ENCODE measurements around the gene ASIP. TPM values are rescaled to one million over a fixed set of nuclear protein-coding genes. Genes with fewer than 3 reads are reported as not detected.
"Not testable (repeated sequence)": the region's sequence is repeated elsewhere in the genome, so short reads cannot be mapped to it uniquely, and the experiment has no call there.

The ASIP gene
- total and polyA plus RNA-seq, 4 donors, result not detected

GRCh38 chr20:34298294-34298784 is 57.1 kb downstream of the ASIP start:
- ATAC-seq (ENCODE audit: low FRiP score); H3K4me1 ChIP-seq (ENCODE audit: control insufficient read depth in 1 of 2, insufficient read depth in 2 of 2, low read length in 2 of 2); H3K27me3 ChIP-seq (ENCODE audit: control insufficient read depth in 1 of 2, insufficient read depth in 2 of 2, low read length in 1 of 2); H3K36me3 ChIP-seq (ENCODE audit: control insufficient read depth in 1 of 2, insufficient read depth in 2 of 2, low read length in 1 of 2); H3K27ac ChIP-seq (ENCODE audit: low read depth in 1 of 2, low read length in 2 of 2); H3K9me3 ChIP-seq (ENCODE audit: control insufficient read depth, low read length); DNase-seq; intact Hi-C loops (cut with DNase I); H3K4me3 ChIP-seq (ENCODE audit: low read length in 2 of 2): not testable (repeated sequence)
- WGBS, 2 donors, result 35 to 100% methylated on average over 1 to 11 of the region's 15 CpGs

- intact Hi-C loops (cut with DNase I), result no loop called here
- Histone ChIP-seq H3K27me3 (ENCODE audit: control insufficient read depth in 1 of 2, insufficient read depth in 2 of 2, low read length in 1 of 2) (no peaks in the 10 kb centered on the region), H3K27ac (ENCODE audit: low read depth in 1 of 2, low read length in 2 of 2) (no peak overlapping the region), H3K4me1 (ENCODE audit: control insufficient read depth in 1 of 2, insufficient read depth in 2 of 2, low read length in 2 of 2) (no peaks in the 10 kb centered on the region), H3K36me3 (ENCODE audit: control insufficient read depth in 1 of 2, insufficient read depth in 2 of 2, low read length in 1 of 2) (no peaks in the 10 kb centered on the region), H3K9me3 (ENCODE audit: control insufficient read depth, low read length) (no peaks in the 10 kb centered on the region), H3K4me3 (ENCODE audit: low read length in 2 of 2) (no peak overlapping the region)
- 85 to 90% methylated on average over 11 of the region's 11 CpGs for WGBS, 2 donors
- no peak for ATAC-seq (ENCODE audit: low FRiP score)
- no peak for DNase-seq
Measured at GRCh38 chr20:34299556-34300255, 58.5 kb downstream of the ASIP start.

- 72 to 78% methylated on average over 3 of the region's 3 CpGs for WGBS, 2 donors
- H3K36me3 ChIP-seq (ENCODE audit: control insufficient read depth in 1 of 2, insufficient read depth in 2 of 2, low read length in 1 of 2), result no peaks in the 10 kb centered on the region
- no peaks in the 10 kb centered on the region for H3K9me3 ChIP-seq (ENCODE audit: control insufficient read depth, low read length)
- ATAC-seq (ENCODE audit: low FRiP score) (no peak), DNase-seq (no peak)
- intact Hi-C loops (cut with DNase I), result no loop called here
- H3K27me3 ChIP-seq (ENCODE audit: control insufficient read depth in 1 of 2, insufficient read depth in 2 of 2, low read length in 1 of 2), result no peaks in the 10 kb centered on the region
- H3K27ac ChIP-seq (ENCODE audit: low read depth in 1 of 2, low read length in 2 of 2), result no peak overlapping the region
- H3K4me3 ChIP-seq (ENCODE audit: low read length in 2 of 2), result no peak overlapping the region
- H3K4me1 ChIP-seq (ENCODE audit: control insufficient read depth in 1 of 2, insufficient read depth in 2 of 2, low read length in 2 of 2), result no peaks in the 10 kb centered on the region
Measured at GRCh38 chr20:34300256-34300806, 59.1 kb downstream of the ASIP start.

- 44 to 50% methylated on average over 7 of the region's 7 CpGs for WGBS, 2 donors
- H3K27ac ChIP-seq (ENCODE audit: low read depth in 1 of 2, low read length in 2 of 2), result no peak overlapping the region
- no peaks in the 10 kb centered on the region for H3K36me3 ChIP-seq (ENCODE audit: control insufficient read depth in 1 of 2, insufficient read depth in 2 of 2, low read length in 1 of 2)
- H3K4me1 ChIP-seq (ENCODE audit: control insufficient read depth in 1 of 2, insufficient read depth in 2 of 2, low read length in 2 of 2), result no peaks in the 10 kb centered on the region
- intact Hi-C loops (cut with DNase I), result no loop called here
- H3K9me3 ChIP-seq (ENCODE audit: control insufficient read depth, low read length), result no peaks in the 10 kb centered on the region
- DNase-seq (no peak), ATAC-seq (ENCODE audit: low FRiP score) (no peak)
- no peaks in the 10 kb centered on the region for H3K27me3 ChIP-seq (ENCODE audit: control insufficient read depth in 1 of 2, insufficient read depth in 2 of 2, low read length in 1 of 2)
- no peak overlapping the region for H3K4me3 ChIP-seq (ENCODE audit: low read length in 2 of 2)
Measured at GRCh38 chr20:34300809-34301586, 59.8 kb downstream of the ASIP start.

GRCh38 chr20:34301587-34302311 is 60.5 kb downstream of the ASIP start:
- 89 to 92% methylated on average over 17 of the region's 17 CpGs for WGBS, 2 donors
- Histone ChIP-seq H3K27me3 (ENCODE audit: control insufficient read depth in 1 of 2, insufficient read depth in 2 of 2, low read length in 1 of 2) (no peaks in the 10 kb centered on the region), H3K27ac (ENCODE audit: low read depth in 1 of 2, low read length in 2 of 2) (no peak overlapping the region), H3K4me3 (ENCODE audit: low read length in 2 of 2) (no peak overlapping the region), H3K36me3 (ENCODE audit: control insufficient read depth in 1 of 2, insufficient read depth in 2 of 2, low read length in 1 of 2) (no peaks in the 10 kb centered on the region), H3K9me3 (ENCODE audit: control insufficient read depth, low read length) (no peaks in the 10 kb centered on the region), H3K4me1 (ENCODE audit: control insufficient read depth in 1 of 2, insufficient read depth in 2 of 2, low read length in 2 of 2) (no peaks in the 10 kb centered on the region)
- intact Hi-C loops (cut with DNase I), result no loop called here
- DNase-seq, result no peak
- ATAC-seq (ENCODE audit: low FRiP score), result no peak

GRCh38 chr20:34302312-34302722 is 61.1 kb downstream of the ASIP start:
- WGBS, 2 donors, result 25 to 31% methylated on average over 9 of the region's 9 CpGs
- intact Hi-C loops (cut with DNase I), result no loop called here
- H3K4me3 ChIP-seq (ENCODE audit: low read length in 2 of 2), result peak overlapping the region; percentile 53 to 86
- H3K27me3 ChIP-seq (ENCODE audit: control insufficient read depth in 1 of 2, insufficient read depth in 2 of 2, low read length in 1 of 2), result no peaks in the 10 kb centered on the region
- H3K9me3 ChIP-seq (ENCODE audit: control insufficient read depth, low read length), result no peaks in the 10 kb centered on the region
- ATAC-seq (ENCODE audit: low FRiP score) (no peak), DNase-seq (no peak)
- H3K4me1 ChIP-seq (ENCODE audit: control insufficient read depth in 1 of 2, insufficient read depth in 2 of 2, low read length in 2 of 2), result no peaks in the 10 kb centered on the region
- no peaks in the 10 kb centered on the region for H3K36me3 ChIP-seq (ENCODE audit: control insufficient read depth in 1 of 2, insufficient read depth in 2 of 2, low read length in 1 of 2)
- H3K27ac ChIP-seq (ENCODE audit: low read depth in 1 of 2, low read length in 2 of 2), result no peak overlapping the region

- Histone ChIP-seq H3K4me3 (ENCODE audit: low read length in 2 of 2) (peak within 1 kb of the TSS; percentile 53 to 86), H3K9me3 (ENCODE audit: control insufficient read depth, low read length) (no peaks in the 10 kb centered on the region), H3K36me3 (ENCODE audit: control insufficient read depth in 1 of 2, insufficient read depth in 2 of 2, low read length in 1 of 2) (no peaks in the 10 kb centered on the region), H3K27me3 (ENCODE audit: control insufficient read depth in 1 of 2, insufficient read depth in 2 of 2, low read length in 1 of 2) (no peaks in the 10 kb centered on the region), H3K27ac (ENCODE audit: low read depth in 1 of 2, low read length in 2 of 2) (peak within 1 kb of the TSS in 1 of 2 donors; percentile 95), H3K4me1 (ENCODE audit: control insufficient read depth in 1 of 2, insufficient read depth in 2 of 2, low read length in 2 of 2) (no peaks in the 10 kb centered on the region)
- intact Hi-C loops (cut with DNase I), result no loop called here
- 0% methylated on average over 78 to 79 of the region's 79 CpGs for WGBS, 2 donors
- ATAC-seq (ENCODE audit: low FRiP score) (peak; percentile 98), DNase-seq (peak; percentile 98 to 99)
Measured at GRCh38 chr20:34302723-34303533, 61.7 kb downstream of the ASIP start, which contains the start of gene AHCY. Gene AHCY, minus strand, starts transcription at chr20:34303355. Its CDS starts 85 bp downstream, at chr20:34303270.
